CD14-positive monocyte (primary cell): ENCODE data around the gene LEF1. TPM values are rescaled to one million over a fixed set of nuclear protein-coding genes. Genes with fewer than 3 reads are reported as not detected.

Experiments
- DNase-seq, 3 donors: peaks; one replicate each; pipeline ENCODE4 v3.0.0-alpha.2; 2011 to 2022
- H2AFZ ChIP-seq: 2 replicates; pipeline ENCODE4 v1.6.0; 2012; ENCODE audit warnings: mild to moderate bottlenecking, low read depth, low read length, inconsistent platforms; ENCODE audit not compliant: insufficient read depth, poor library complexity, severe bottlenecking
- H3K27ac ChIP-seq, 2 donors: 1 replicate in 1 of 2; 2 replicates in 1 of 2; pipeline ENCODE4 v1.5.1; 2012 to 2013; ENCODE audit warnings: low read length in 2 of 2, control low read depth in 1 of 2, inconsistent platforms in 1 of 2, low read depth in 1 of 2, mild to moderate bottlenecking in 1 of 2
- H3K27me3 ChIP-seq, 2 donors: one replicate each; pipeline versions ENCODE4 v1.6.0 to v1.6.1; 2011 to 2013; ENCODE audit warnings: low read length in 2 of 2; ENCODE audit not compliant: control insufficient read depth in 2 of 2, insufficient read depth in 2 of 2
- H3K36me3 ChIP-seq, 2 donors: replicated peaks in 1 of 2; 1 replicate in 1 of 2; 2 replicates in 1 of 2; pipeline versions ENCODE4 v1.5.1 to v1.6.1; 2012 to 2013; ENCODE audit warnings: low read length in 2 of 2, control low read depth in 1 of 2, inconsistent platforms in 1 of 2, mild to moderate bottlenecking in 1 of 2; ENCODE audit not compliant: insufficient read depth in 2 of 2, control insufficient read depth in 1 of 2
- H3K4me1 ChIP-seq, 2 donors: 1 replicate in 1 of 2; 2 replicates in 1 of 2; pipeline versions ENCODE4 v1.5.1 to v1.6.1; 2012 to 2013; ENCODE audit warnings: low read length in 2 of 2, control low read depth in 1 of 2, inconsistent platforms in 1 of 2, mild to moderate bottlenecking in 1 of 2, moderate library complexity in 1 of 2; ENCODE audit not compliant: insufficient read depth in 2 of 2, control insufficient read depth in 1 of 2
- H3K4me2 ChIP-seq: replicated peaks from 2 replicates; pipeline ENCODE3; 2012; ENCODE audit warnings: low read length, moderate library complexity, mild to moderate bottlenecking; ENCODE audit not compliant: poor library complexity, severe bottlenecking; ENCODE audit errors: extremely low read depth
- H3K4me3 ChIP-seq, 3 experiments: fragments of 200-600 bp in 1 of 3; sonication (generic) in 1 of 3; replicated peaks in 1 of 3; 1 replicate in 2 of 3; 2 replicates in 1 of 3; pipeline ENCODE4 v1.5.1; 2011 to 2013; ENCODE audit warnings: low read length in 3 of 3, mild to moderate bottlenecking in 3 of 3, control low read depth in 2 of 3, low read depth in 2 of 3, inconsistent platforms in 1 of 3, moderate library complexity in 1 of 3
- H3K79me2 ChIP-seq: 2 replicates; pipeline ENCODE4 v1.6.0; 2012; ENCODE audit warnings: mild to moderate bottlenecking, control low read depth, inconsistent platforms, low read length, moderate library complexity; ENCODE audit not compliant: insufficient read depth
- H3K9ac ChIP-seq: 2 replicates; pipeline ENCODE4 v1.6.0; 2017; ENCODE audit warnings: low read length, mild to moderate bottlenecking; ENCODE audit not compliant: insufficient read depth, poor library complexity, severe bottlenecking
- H3K9me3 ChIP-seq, 2 donors: replicated peaks in 1 of 2; 1 replicate in 1 of 2; 2 replicates in 1 of 2; pipeline versions ENCODE4 v1.5.1 to v1.6.1; 2012 to 2013; ENCODE audit warnings: low read length in 2 of 2, control low read depth in 1 of 2; ENCODE audit not compliant: control insufficient read depth in 1 of 2, insufficient read depth in 1 of 2
- H4K20me1 ChIP-seq: 2 replicates; pipeline ENCODE4 v1.6.0; 2012; ENCODE audit warnings: mild to moderate bottlenecking, low read length, control low read depth, moderate library complexity; ENCODE audit not compliant: insufficient read depth
- H3K27ac Mint-ChIP-seq, 7 donors: one replicate each; pipeline ENCODE4 v1.8.0; 2020; ENCODE audit warnings: mild to moderate bottlenecking in 7 of 7, mixed read lengths in 7 of 7, moderate library complexity in 6 of 7, inconsistent platforms in 2 of 7
- H3K27me3 Mint-ChIP-seq, 3 donors: one replicate each; pipeline ENCODE4 v1.8.0; 2021 to 2022; ENCODE audit warnings: low read depth in 3 of 3, mild to moderate bottlenecking in 3 of 3, mixed read lengths in 3 of 3, moderate library complexity in 3 of 3, inconsistent platforms in 1 of 3
- H3K36me3 Mint-ChIP-seq, 2 donors: one replicate each; pipeline ENCODE4 v1.8.0; 2020; ENCODE audit warnings: mixed read lengths in 2 of 2, inconsistent platforms in 1 of 2, mild to moderate bottlenecking in 1 of 2
- H3K4me1 Mint-ChIP-seq: one replicate; pipeline ENCODE4 v1.8.0; 2020; ENCODE audit warnings: mild to moderate bottlenecking, mixed read lengths
- H3K4me3 Mint-ChIP-seq, 2 donors: one replicate each; pipeline ENCODE4 v1.8.0; 2020; ENCODE audit warnings: mild to moderate bottlenecking in 2 of 2, mixed read lengths in 2 of 2, moderate library complexity in 1 of 2
- H3K9me3 Mint-ChIP-seq, 7 donors: one replicate each; pipeline ENCODE4 v1.8.0; 2020 to 2022; ENCODE audit warnings: mixed read lengths in 7 of 7, mild to moderate bottlenecking in 6 of 7, moderate library complexity in 6 of 7, inconsistent platforms in 2 of 7
- whole genome bisulfite sequencing: methylation state at CpG from one replicate; pipeline ENCODE4 v1.1.5; 2013; ENCODE audit warnings: missing lambda C conversion rate; ENCODE audit not compliant: insufficient coverage; 5-methylcytosine and 5-hydroxymethylcytosine counted together
- intact Hi-C, 2 donors: fragments of 100-400 bp; cut with micrococcal nuclease; formaldehyde crosslinking; loops; one replicate each; pipeline versions ENCODE4 v1.15.0 to v1.15.1; 2023
- polyA plus RNA-seq, 3 donors: library from polyadenylated mRNA; depleted of rRNA in 1 of 3; unstranded in 2 of 3; stranded (reverse) in 1 of 3; fragments of 300-500 nt in 2 of 3; fragments of >200 nt in 1 of 3; fragmentation: Illumina TruSeq in 2 of 3; gene quantifications; 1 replicate in 2 of 3; 2 replicates in 1 of 3; pipeline ENCODE4 v1.2.3, GENCODE V29; 2012 to 2021
- TF ChIP-seq, protein P1 (sequence below): fragments of 200-600 bp; IDR thresholded peaks from one replicate; pipeline ENCODE4 v1.8.0; 2022; ENCODE audit warnings: antibody characterized with exemption, mild to moderate bottlenecking

LEF1 gene
- polyA plus RNA-seq, 3 donors, result 0.29 to 1.3 (median 0.61) TPM

DNA sequence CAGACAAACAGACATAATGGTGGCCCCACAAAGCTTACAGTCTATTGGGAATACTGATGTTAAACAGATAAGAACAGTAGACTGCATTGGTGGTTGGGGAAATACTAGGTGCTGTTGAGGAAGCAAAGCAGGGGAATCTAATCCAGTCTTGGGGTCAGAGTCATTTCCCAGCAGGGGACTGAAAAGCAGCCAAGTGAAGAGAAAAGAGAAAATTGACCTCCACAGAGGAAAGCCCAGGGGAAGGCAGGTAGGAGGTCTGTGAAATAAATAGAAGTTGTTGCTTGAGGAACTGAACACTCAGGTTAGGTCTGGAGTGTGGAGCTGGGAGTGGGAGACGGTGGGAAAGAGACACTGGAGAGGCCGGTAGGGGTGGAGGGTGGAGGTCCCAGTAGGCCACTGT, 33.0 kb upstream of the LEF1 start:
- 100% methylated on average over 1 of the region's 2 CpGs for WGBS
- Histone ChIP-seq H3K4me1 (no peaks in the 10 kb centered on the region), H4K20me1 (no peaks in the 10 kb centered on the region), H3K4me2 (no peak overlapping the region), H3K27me3 (no peaks in the 10 kb centered on the region), H3K4me3 (no peak overlapping the region), H3K36me3 (no peaks in the 10 kb centered on the region), H2AFZ (no peak overlapping the region), H3K79me2 (no peaks in the 10 kb centered on the region), H3K27ac (no peak overlapping the region), H3K9ac (no peak overlapping the region), H3K9me3 (no peaks in the 10 kb centered on the region)
- TF ChIP-seq, protein P1, sequence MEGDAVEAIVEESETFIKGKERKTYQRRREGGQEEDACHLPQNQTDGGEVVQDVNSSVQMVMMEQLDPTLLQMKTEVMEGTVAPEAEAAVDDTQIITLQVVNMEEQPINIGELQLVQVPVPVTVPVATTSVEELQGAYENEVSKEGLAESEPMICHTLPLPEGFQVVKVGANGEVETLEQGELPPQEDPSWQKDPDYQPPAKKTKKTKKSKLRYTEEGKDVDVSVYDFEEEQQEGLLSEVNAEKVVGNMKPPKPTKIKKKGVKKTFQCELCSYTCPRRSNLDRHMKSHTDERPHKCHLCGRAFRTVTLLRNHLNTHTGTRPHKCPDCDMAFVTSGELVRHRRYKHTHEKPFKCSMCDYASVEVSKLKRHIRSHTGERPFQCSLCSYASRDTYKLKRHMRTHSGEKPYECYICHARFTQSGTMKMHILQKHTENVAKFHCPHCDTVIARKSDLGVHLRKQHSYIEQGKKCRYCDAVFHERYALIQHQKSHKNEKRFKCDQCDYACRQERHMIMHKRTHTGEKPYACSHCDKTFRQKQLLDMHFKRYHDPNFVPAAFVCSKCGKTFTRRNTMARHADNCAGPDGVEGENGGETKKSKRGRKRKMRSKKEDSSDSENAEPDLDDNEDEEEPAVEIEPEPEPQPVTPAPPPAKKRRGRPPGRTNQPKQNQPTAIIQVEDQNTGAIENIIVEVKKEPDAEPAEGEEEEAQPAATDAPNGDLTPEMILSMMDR, result no peak
- Mint-ChIP-seq H3K27me3 (peaks cover 0 to 3% (median 2%) of the 10 kb centered on the region in 3 donors), H3K36me3 (no peaks in the 10 kb centered on the region), H3K9me3 (peaks cover 0 to 4% (median 2%) of the 10 kb centered on the region in 7 donors), H3K27ac (no peak overlapping the region), H3K4me1 (no peaks in the 10 kb centered on the region), H3K4me3 (no peak overlapping the region)
- intact Hi-C loops, result no loop called here
- no peak for DNase-seq

DNA sequence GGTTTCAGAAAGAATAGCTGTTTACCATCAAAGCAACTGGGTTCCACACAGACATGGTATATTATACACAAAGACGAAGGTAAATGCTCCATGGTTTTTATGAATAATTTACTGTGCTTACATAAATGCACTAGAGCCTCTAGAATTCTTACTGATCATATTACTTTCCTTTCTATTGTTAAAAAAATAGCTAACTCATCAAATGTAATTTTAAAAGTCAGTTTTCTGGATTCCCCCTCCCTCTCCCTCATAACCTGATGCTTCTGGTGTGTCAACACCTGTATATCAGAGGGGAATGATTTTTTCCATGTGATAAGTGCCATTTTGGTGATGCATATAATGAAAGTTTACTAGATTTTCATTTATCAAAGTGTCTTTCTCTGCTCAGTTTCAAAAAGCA, 31.1 kb upstream of the LEF1 start:
- no CpG with 5 or more reads among the region's 1 CpG for WGBS
- peaks cover 3 to 4% (median 3%) of the 10 kb centered on the region in 3 donors for H3K27me3 Mint-ChIP-seq
- H3K9me3 Mint-ChIP-seq, result peaks cover 0 to 4% (median 0%) of the 10 kb centered on the region in 7 donors
- intact Hi-C loops, result no loop called here
- H3K4me3 ChIP-seq, result no peak overlapping the region
- no peak overlapping the region for H3K9ac ChIP-seq
- no peaks in the 10 kb centered on the region for H3K36me3 Mint-ChIP-seq
- no peaks in the 10 kb centered on the region for H3K27me3 ChIP-seq
- no peak for DNase-seq
- H3K27ac Mint-ChIP-seq, result no peak overlapping the region
- H2AFZ ChIP-seq, result no peak overlapping the region
- no peak overlapping the region for H3K4me2 ChIP-seq
- no peaks in the 10 kb centered on the region for H3K9me3 ChIP-seq
- H3K27ac ChIP-seq, result no peak overlapping the region
- no peak overlapping the region for H3K4me3 Mint-ChIP-seq
- no peaks in the 10 kb centered on the region for H3K36me3 ChIP-seq
- H4K20me1 ChIP-seq, result no peaks in the 10 kb centered on the region
- no peaks in the 10 kb centered on the region for H3K4me1 ChIP-seq
- no peaks in the 10 kb centered on the region for H3K4me1 Mint-ChIP-seq
- TF ChIP-seq, protein P1, result no peak
- H3K79me2 ChIP-seq, result no peaks in the 10 kb centered on the region
